HepG2 (cell line): ENCODE data around the gene SEPTIN10. TPM values are rescaled to one million over a fixed set of nuclear protein-coding genes. Genes with fewer than 3 reads are reported as not detected.

Experiments
- ATAD3A ChIP-seq: sonication (generic); formaldehyde crosslinking; IDR thresholded peaks from 2 replicates; pipeline ENCODE4 v1.4.0; 2020; ENCODE audit warnings: missing genetic modification reagents
- ISX ChIP-seq: sonication (generic); formaldehyde crosslinking; conservative IDR thresholded peaks from 2 replicates; pipeline ENCODE4 v1.5.0; 2020; ENCODE audit warnings: missing genetic modification reagents
- KAT2B ChIP-seq: fragments of 150-350 bp; IDR thresholded peaks from 2 replicates; pipeline ENCODE4 v1.6.1; 2014; ENCODE audit warnings: low read depth, low read length, borderline replicate concordance
- KMT2A ChIP-seq: sonication (generic); formaldehyde crosslinking; IDR thresholded peaks from 2 replicates; pipeline ENCODE4 v1.4.0; 2020; ENCODE audit warnings: missing genetic modification reagents
- NR1H2 ChIP-seq: sonication (generic); formaldehyde crosslinking; IDR thresholded peaks from 2 replicates; pipeline ENCODE4 v1.8.1; 2022; ENCODE audit warnings: low read depth, missing genetic modification reagents, borderline replicate concordance
- RBAK ChIP-seq: sonication (generic); formaldehyde crosslinking; IDR thresholded peaks from 2 replicates; pipeline ENCODE4 v1.5.1; 2020; ENCODE audit warnings: mild to moderate bottlenecking, missing genetic modification reagents
- TRIM24 ChIP-seq: sonication (generic); formaldehyde crosslinking; IDR thresholded peaks from 2 replicates; pipeline ENCODE4 v1.8.0; 2022; ENCODE audit warnings: mild to moderate bottlenecking, missing genetic modification reagents
- ZNF20 ChIP-seq: sonication (generic); formaldehyde crosslinking; IDR thresholded peaks from 2 replicates; pipeline ENCODE4 v1.4.0; 2020; ENCODE audit warnings: mild to moderate bottlenecking, moderate library complexity, missing genetic modification reagents
- polyA plus RNA-seq, 8 experiments: library from polyadenylated mRNA; depleted of rRNA in 3 of 8; stranded (reverse) in 7 of 8; unstranded in 1 of 8; fragments of >200 nt; fragmentation: Illumina TruSeq in 4 of 8; extraction: Trizol in 4 of 8; gene quantifications; 2 replicates each; pipeline versions ENCODE4 v1.2.1 to v1.2.3, GENCODE V29; 2011 to 2016; ENCODE audit warnings: low read depth in 4 of 8, missing spikeins in 1 of 8, mixed read lengths in 1 of 8; ENCODE audit not compliant: insufficient read depth in 1 of 8
- total RNA-seq, 5 experiments: library from RNA; depleted of rRNA; stranded (reverse); fragments of >200 nt; fragmentation: Illumina TruSeq; extraction: Trizol; gene quantifications; 2 replicates each; pipeline ENCODE4 v1.2.3, GENCODE V29; 2016; ENCODE audit warnings: low read depth in 1 of 5
- TF ChIP-seq, protein P1 (sequence below): IDR thresholded peaks from 2 replicates; pipeline ENCODE4 v1.6.1; 2016; ENCODE audit warnings: missing compliant biosample characterization, missing genetic modification reagents, borderline replicate concordance
- TF ChIP-seq, protein P2 (sequence below): sonication (generic); formaldehyde crosslinking; IDR thresholded peaks from 2 replicates; pipeline ENCODE4 v1.5.1; 2020; ENCODE audit warnings: mild to moderate bottlenecking, missing genetic modification reagents, moderate library complexity
- TF ChIP-seq, protein P3 (sequence below): IDR thresholded peaks from 2 replicates; pipeline ENCODE4 v1.4.0; 2020; ENCODE audit warnings: mild to moderate bottlenecking, missing genetic modification reagents
- TF ChIP-seq, protein P4 (sequence below): sonication (generic); formaldehyde crosslinking; IDR thresholded peaks from 2 replicates; pipeline ENCODE4 v1.5.0; 2020; ENCODE audit warnings: mild to moderate bottlenecking, missing genetic modification reagents

The SEPTIN10 gene
- total and polyA plus RNA-seq, 2 of the 13 experiments (the other 11 are each of a cell fraction or from before 2014, with no cell fraction given) = 45.8 to 67.5 TPM

DNA sequence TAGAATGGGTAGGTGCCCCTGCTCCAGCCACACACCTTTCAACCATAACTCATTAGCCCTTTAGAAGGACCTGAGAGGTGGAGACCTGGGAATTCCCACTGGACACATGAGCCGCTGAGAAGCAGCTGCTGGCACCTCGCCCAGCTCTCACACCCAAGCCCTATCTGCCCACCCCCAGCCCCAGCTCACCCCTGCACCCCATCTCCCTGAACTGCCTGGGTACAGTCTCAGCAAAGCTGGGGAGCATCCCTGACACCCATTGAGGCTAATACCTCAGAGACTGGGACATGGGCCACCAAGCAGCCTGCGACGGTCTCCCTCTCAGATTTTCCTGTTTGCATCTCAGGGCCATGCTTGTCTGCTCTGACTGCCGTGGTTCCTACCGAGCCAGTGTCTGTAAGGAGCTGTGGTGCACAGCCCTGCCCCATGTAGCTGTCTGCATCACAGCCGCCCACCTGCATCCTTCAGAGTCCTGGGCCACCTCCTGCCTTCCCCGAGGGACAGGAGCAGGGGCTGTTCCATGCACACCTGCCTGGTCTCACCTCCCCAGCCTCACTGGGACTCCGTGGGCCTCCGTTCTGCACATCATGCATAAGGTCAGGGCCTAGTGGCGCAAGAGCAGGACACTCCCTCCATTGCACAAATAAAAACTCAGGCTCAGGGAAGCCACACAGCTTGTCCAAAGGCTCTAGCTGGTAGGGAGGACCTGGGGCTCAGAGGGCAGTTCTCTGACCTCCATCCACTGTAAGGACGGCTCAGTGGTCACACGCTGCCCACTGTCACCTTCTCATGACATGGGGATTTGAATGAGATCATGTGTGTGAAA is 90.0 kb downstream of the SEPTIN10 start (continued):
- TF ChIP-seq NR1H2 (CRISPR knock-in tag) (no peak), ATAD3A (CRISPR knock-in tag) (no peak), RBAK (CRISPR knock-in tag) (no peak), KAT2B (no peak), ISX (CRISPR knock-in tag) (no peak), KMT2A (CRISPR knock-in tag) (peak; percentile 38; the same call in 1 of the 2 replicates), TRIM24 (CRISPR knock-in tag) (no peak), ZNF20 (CRISPR knock-in tag) (no peak)
- TF ChIP-seq, protein P1, sequence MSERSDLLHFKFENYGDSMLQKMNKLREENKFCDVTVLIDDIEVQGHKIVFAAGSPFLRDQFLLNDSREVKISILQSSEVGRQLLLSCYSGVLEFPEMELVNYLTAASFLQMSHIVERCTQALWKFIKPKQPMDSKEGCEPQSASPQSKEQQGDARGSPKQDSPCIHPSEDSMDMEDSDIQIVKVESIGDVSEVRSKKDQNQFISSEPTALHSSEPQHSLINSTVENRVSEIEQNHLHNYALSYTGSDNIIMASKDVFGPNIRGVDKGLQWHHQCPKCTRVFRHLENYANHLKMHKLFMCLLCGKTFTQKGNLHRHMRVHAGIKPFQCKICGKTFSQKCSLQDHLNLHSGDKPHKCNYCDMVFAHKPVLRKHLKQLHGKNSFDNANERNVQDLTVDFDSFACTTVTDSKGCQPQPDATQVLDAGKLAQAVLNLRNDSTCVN (CRISPR knock-in tag) = no peak
- TF ChIP-seq, protein P2, sequence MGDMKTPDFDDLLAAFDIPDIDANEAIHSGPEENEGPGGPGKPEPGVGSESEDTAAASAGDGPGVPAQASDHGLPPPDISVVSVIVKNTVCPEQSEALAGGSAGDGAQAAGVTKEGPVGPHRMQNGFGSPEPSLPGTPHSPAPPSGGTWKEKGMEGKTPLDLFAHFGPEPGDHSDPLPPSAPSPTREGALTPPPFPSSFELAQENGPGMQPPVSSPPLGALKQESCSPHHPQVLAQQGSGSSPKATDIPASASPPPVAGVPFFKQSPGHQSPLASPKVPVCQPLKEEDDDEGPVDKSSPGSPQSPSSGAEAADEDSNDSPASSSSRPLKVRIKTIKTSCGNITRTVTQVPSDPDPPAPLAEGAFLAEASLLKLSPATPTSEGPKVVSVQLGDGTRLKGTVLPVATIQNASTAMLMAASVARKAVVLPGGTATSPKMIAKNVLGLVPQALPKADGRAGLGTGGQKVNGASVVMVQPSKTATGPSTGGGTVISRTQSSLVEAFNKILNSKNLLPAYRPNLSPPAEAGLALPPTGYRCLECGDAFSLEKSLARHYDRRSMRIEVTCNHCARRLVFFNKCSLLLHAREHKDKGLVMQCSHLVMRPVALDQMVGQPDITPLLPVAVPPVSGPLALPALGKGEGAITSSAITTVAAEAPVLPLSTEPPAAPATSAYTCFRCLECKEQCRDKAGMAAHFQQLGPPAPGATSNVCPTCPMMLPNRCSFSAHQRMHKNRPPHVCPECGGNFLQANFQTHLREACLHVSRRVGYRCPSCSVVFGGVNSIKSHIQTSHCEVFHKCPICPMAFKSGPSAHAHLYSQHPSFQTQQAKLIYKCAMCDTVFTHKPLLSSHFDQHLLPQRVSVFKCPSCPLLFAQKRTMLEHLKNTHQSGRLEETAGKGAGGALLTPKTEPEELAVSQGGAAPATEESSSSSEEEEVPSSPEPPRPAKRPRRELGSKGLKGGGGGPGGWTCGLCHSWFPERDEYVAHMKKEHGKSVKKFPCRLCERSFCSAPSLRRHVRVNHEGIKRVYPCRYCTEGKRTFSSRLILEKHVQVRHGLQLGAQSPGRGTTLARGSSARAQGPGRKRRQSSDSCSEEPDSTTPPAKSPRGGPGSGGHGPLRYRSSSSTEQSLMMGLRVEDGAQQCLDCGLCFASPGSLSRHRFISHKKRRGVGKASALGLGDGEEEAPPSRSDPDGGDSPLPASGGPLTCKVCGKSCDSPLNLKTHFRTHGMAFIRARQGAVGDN (CRISPR knock-in tag) = peak; percentile 56
- TF ChIP-seq, protein P3, sequence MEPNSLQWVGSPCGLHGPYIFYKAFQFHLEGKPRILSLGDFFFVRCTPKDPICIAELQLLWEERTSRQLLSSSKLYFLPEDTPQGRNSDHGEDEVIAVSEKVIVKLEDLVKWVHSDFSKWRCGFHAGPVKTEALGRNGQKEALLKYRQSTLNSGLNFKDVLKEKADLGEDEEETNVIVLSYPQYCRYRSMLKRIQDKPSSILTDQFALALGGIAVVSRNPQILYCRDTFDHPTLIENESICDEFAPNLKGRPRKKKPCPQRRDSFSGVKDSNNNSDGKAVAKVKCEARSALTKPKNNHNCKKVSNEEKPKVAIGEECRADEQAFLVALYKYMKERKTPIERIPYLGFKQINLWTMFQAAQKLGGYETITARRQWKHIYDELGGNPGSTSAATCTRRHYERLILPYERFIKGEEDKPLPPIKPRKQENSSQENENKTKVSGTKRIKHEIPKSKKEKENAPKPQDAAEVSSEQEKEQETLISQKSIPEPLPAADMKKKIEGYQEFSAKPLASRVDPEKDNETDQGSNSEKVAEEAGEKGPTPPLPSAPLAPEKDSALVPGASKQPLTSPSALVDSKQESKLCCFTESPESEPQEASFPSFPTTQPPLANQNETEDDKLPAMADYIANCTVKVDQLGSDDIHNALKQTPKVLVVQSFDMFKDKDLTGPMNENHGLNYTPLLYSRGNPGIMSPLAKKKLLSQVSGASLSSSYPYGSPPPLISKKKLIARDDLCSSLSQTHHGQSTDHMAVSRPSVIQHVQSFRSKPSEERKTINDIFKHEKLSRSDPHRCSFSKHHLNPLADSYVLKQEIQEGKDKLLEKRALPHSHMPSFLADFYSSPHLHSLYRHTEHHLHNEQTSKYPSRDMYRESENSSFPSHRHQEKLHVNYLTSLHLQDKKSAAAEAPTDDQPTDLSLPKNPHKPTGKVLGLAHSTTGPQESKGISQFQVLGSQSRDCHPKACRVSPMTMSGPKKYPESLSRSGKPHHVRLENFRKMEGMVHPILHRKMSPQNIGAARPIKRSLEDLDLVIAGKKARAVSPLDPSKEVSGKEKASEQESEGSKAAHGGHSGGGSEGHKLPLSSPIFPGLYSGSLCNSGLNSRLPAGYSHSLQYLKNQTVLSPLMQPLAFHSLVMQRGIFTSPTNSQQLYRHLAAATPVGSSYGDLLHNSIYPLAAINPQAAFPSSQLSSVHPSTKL (CRISPR knock-in tag) = 0 out of 2 replicates have a peak, but pooled peaks have one; percentile 30
- TF ChIP-seq, protein P4, sequence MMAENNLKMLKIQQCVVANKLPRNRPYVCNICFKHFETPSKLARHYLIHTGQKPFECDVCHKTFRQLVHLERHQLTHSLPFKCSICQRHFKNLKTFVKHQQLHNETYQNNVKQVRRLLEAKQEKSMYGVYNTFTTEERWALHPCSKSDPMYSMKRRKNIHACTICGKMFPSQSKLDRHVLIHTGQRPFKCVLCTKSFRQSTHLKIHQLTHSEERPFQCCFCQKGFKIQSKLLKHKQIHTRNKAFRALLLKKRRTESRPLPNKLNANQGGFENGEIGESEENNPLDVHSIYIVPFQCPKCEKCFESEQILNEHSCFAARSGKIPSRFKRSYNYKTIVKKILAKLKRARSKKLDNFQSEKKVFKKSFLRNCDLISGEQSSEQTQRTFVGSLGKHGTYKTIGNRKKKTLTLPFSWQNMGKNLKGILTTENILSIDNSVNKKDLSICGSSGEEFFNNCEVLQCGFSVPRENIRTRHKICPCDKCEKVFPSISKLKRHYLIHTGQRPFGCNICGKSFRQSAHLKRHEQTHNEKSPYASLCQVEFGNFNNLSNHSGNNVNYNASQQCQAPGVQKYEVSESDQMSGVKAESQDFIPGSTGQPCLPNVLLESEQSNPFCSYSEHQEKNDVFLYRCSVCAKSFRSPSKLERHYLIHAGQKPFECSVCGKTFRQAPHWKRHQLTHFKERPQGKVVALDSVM = peak; percentile 93
